GM12873 (cell line): ENCODE measurements around the gene ZNRD2.
A peak's percentile ranks its signal among the peaks of the same experiment; 100 is the strongest.

Source experiments
- CTCF ChIP-seq: IDR thresholded peaks from 2 replicates; pipeline ENCODE4 v1.5.1; 2012; ENCODE audit warnings: low read depth, mild to moderate bottlenecking, moderate library complexity, low read length, control low read depth; ENCODE audit not compliant: insufficient read depth; ENCODE audit errors: missing control alignments

The ZNRD2 gene

GRCh38 chr11:65545853-65546216 lies 24.4 kb upstream of the ZNRD2 start:
- TF ChIP-seq CTCF: no peak

- TF ChIP-seq CTCF: no peak
Observed at GRCh38 chr11:65546217-65546958, 23.9 kb upstream of the ZNRD2 start.

GRCh38 chr11:65547446-65548125 lies 22.7 kb upstream of the ZNRD2 start:
- TF ChIP-seq CTCF: no peak

- TF ChIP-seq CTCF: no peak
Observed at GRCh38 chr11:65548395-65548794, 21.9 kb upstream of the ZNRD2 start.

GRCh38 chr11:65549096-65549495 lies 21.2 kb upstream of the ZNRD2 start:
- no peak for TF ChIP-seq CTCF

GRCh38 chr11:65551572-65552387 lies 18.5 kb upstream of the ZNRD2 start:
- TF ChIP-seq CTCF: peak; percentile 81

GRCh38 chr11:65552388-65552951 lies 17.8 kb upstream of the ZNRD2 start:
- TF ChIP-seq CTCF: no peak
